Mucosa of rectum (tissue), 2 donors: ENCODE measurements around the gene GNG7.

Source experiments
- H3K27ac ChIP-seq, 2 donors: one replicate each; pipeline ENCODE4 v1.7.0; 2013; ENCODE audit warnings: inconsistent platforms in 2 of 2, low read depth in 2 of 2, low read length in 2 of 2
- H3K27me3 ChIP-seq, 2 donors: one replicate each; pipeline ENCODE4 v1.7.0; 2013; ENCODE audit warnings: low read length in 2 of 2; ENCODE audit not compliant: control insufficient read depth in 2 of 2, insufficient read depth in 2 of 2
- H3K36me3 ChIP-seq, 2 donors: one replicate each; pipeline ENCODE4 v1.7.0; 2013; ENCODE audit warnings: low read length in 2 of 2; ENCODE audit not compliant: control insufficient read depth in 2 of 2, insufficient read depth in 2 of 2
- H3K4me1 ChIP-seq, 2 donors: one replicate each; pipeline ENCODE4 v1.7.0; 2013; ENCODE audit warnings: low read length in 2 of 2, mild to moderate bottlenecking in 1 of 2; ENCODE audit not compliant: control insufficient read depth in 2 of 2, insufficient read depth in 2 of 2
- H3K4me3 ChIP-seq, 2 donors: one replicate each; pipeline ENCODE4 v1.7.0; 2013; ENCODE audit warnings: low read length in 2 of 2
- H3K9ac ChIP-seq, 2 donors: one replicate each; pipeline ENCODE4 v1.7.0; 2013; ENCODE audit warnings: low read length in 2 of 2, low read depth in 1 of 2, mild to moderate bottlenecking in 1 of 2
- H3K9me3 ChIP-seq, 2 donors: one replicate each; pipeline ENCODE4 v1.7.0; 2013; ENCODE audit warnings: low read length in 2 of 2; ENCODE audit not compliant: control insufficient read depth in 2 of 2
- donor health status: healthy.
- donor health status: Normal muscosa, but diverticular disease.

The GNG7 gene

DNA sequence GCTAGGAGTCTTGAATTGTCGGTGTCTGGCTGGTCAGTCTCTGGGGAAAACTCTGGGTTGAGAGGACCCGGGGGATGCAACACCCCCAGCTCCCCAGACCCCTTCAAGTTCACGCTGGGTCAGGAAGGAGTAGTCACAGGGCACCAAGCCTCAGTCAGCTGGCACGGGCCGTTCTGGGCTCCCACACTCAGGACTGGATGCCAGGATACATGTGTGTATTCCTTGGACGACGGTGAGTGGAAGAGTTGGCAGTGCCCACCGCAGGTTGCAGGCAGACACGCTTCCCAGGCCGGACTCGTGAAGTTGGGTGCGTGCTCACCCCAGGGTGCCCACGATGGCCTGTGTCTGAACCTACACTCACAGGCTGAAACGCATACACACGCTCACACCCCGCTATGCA is 221.0 kb downstream of the GNG7 start:
- Histone ChIP-seq H3K36me3 (no peaks in the 10 kb centered on the region), H3K4me3 (no peak overlapping the region), H3K9ac (no peak overlapping the region), H3K4me1 (peaks cover 16 to 22% of the 10 kb centered on the region in 2 donors), H3K27ac (no peak overlapping the region), H3K9me3 (no peaks in the 10 kb centered on the region), H3K27me3 (no peaks in the 10 kb centered on the region)

DNA sequence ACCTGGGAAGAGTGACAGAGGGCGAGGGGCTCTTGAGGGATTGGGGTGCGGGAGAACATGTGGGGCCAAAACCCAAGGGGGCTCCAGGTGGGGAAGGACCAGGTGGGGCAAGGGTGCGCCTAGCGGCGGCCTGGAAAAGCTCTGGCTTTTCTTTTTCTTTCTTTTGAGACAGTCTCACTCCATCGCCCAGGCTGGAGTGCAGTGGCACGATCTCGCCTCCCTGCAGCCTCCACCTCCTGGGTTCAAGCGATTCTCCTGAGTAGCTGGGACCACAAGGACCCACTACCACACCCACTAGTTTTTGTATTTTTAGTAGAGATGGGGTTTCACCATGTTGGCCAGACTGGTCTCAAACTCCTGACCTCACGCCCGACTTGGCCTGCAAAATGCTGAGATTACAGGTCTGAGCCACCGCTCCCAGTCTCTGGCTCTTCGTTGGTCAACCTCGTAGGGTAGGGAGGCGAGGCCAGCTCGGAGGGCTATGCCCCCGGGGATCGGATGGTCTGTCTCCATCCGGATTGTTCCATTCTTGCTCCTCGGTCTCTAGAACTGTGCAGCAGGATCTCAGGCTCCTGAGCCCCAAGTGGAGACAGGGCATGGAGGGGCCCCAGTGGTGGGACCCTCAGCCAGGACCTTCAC is 222.8 kb downstream of the GNG7 start:
- H3K36me3 ChIP-seq = no peaks in the 10 kb centered on the region
- H3K9ac ChIP-seq = no peak overlapping the region
- H3K9me3 ChIP-seq = no peaks in the 10 kb centered on the region
- H3K4me1 ChIP-seq = peaks cover 26 to 31% of the 10 kb centered on the region in 2 donors
- H3K4me3 ChIP-seq = peak overlapping the region; percentile 64 to 72
- no peaks in the 10 kb centered on the region for H3K27me3 ChIP-seq
- peak overlapping the region in 1 of 2 donors; percentile 83 for H3K27ac ChIP-seq

- no peaks in the 10 kb centered on the region for H3K27me3 ChIP-seq
- H3K9me3 ChIP-seq = no peaks in the 10 kb centered on the region
- H3K4me3 ChIP-seq = peak overlapping the region; percentile 64 to 72
- H3K9ac ChIP-seq = peak overlapping the region; percentile 67 to 70
- H3K27ac ChIP-seq = peak overlapping the region; percentile 75 to 83
- H3K4me1 ChIP-seq = peaks cover 27 to 33% of the 10 kb centered on the region in 2 donors
- H3K36me3 ChIP-seq = no peaks in the 10 kb centered on the region
These were observed 223.5 kb downstream of the GNG7 start for GRCh38 chr19:2478756-2479555.

GRCh38 chr19:2478278-2478755 is 224.2 kb downstream of the GNG7 start:
- H3K9ac ChIP-seq = peak overlapping the region; percentile 67 to 70
- no peaks in the 10 kb centered on the region for H3K9me3 ChIP-seq
- H3K4me3 ChIP-seq = peak overlapping the region; percentile 64 to 98
- no peaks in the 10 kb centered on the region for H3K36me3 ChIP-seq
- no peaks in the 10 kb centered on the region for H3K27me3 ChIP-seq
- H3K27ac ChIP-seq = peak overlapping the region; percentile 75 to 83
- H3K4me1 ChIP-seq = peaks cover 27 to 33% of the 10 kb centered on the region in 2 donors

DNA sequence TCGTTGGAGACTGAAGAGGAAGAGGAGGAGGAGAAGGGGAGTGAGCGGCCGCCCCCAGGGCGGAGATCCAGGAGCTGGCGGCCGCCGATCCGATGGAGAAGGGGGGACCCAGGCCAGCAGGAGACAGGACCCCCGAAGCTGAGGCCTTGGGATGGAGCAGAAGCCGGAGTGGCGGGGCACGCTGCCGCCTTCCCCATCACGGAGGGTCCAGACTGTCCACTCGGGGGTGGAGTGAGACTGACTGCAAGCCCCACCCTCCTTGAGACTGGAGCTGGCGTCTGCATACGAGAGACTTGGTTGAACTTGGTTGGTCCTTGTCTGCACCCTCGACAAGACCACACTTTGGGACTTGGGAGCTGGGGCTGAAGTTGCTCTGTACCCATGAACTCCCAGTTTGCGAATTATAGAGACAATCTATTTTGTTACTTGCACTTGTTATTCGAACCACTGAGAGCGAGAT is 224.7 kb downstream of the GNG7 start:
- peak overlapping the region; percentile 64 to 98 for H3K4me3 ChIP-seq
- H3K4me1 ChIP-seq = peaks cover 27 to 33% of the 10 kb centered on the region in 2 donors
- no peaks in the 10 kb centered on the region for H3K27me3 ChIP-seq
- no peaks in the 10 kb centered on the region for H3K9me3 ChIP-seq
- no peaks in the 10 kb centered on the region for H3K36me3 ChIP-seq
- H3K27ac ChIP-seq = peak overlapping the region; percentile 75 to 83
- peak overlapping the region; percentile 63 to 67 for H3K9ac ChIP-seq

DNA sequence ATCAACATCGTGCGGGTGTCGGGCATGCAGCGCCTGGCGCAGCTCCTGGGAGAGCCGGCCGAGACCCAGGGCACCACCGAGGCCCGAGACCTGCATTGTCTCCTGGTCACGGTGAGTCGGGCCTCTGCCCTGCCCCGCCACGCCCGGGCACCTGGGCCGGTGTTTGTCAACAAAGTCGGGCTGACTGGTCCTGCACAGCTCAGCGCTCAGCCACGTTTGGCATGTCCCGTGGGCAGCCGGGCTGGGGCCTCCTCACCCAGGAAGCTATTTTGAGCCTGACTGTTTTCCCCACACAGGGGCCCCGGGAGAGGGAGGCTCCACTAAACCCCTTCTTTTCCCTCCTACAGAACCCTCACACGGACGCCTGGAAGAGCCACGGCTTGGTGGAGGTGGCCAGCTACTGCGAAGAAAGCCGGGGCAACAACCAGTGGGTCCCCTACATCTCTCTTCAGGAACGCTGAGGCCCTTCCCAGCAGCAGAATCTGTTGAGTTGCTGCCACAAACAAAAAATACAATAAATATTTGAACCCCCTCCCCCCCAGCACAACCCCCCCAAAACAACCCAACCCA is 225.3 kb downstream of the GNG7 start:
- peak overlapping the region; percentile 79 to 91 for H3K27ac ChIP-seq
- H3K9ac ChIP-seq = peak overlapping the region; percentile 80 to 85
- H3K36me3 ChIP-seq = no peaks in the 10 kb centered on the region
- H3K27me3 ChIP-seq = no peaks in the 10 kb centered on the region
- H3K4me3 ChIP-seq = peak overlapping the region; percentile 96 to 98
- peaks cover 27 to 33% of the 10 kb centered on the region in 2 donors for H3K4me1 ChIP-seq
- no peaks in the 10 kb centered on the region for H3K9me3 ChIP-seq

DNA sequence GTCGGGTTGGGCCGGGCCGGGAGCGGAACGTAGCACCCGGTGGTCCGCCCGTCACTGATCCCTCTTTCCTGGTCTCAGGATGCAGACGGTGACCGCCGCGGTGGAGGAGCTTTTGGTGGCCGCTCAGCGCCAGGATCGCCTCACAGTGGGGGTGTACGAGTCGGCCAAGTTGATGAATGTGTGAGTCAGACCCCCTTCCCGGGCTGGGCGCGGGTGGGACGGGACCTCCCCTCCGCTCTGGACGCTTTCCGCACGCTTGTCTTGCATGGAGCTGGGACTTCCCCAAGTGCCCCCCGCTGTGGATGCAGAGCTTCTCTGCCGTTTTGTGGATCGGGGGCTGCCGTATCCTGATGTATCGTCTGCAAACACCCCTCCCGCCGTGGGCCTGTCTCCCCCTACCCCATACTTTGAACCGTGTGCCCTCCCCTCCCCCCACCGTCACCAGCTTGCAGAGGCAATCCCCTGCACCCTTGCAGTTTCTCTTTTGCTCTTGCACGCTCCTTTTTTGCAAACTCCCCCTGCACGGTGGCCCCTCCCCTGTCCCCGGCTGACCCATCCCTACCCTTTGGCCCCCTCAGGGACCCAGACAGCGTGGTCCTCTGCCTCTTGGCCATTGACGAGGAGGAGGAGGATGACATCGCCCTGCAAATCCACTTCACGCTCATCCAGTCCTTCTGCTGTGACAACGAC is 225.9 kb downstream of the GNG7 start:
- Histone ChIP-seq H3K27ac (peak overlapping the region; percentile 79 to 91), H3K4me1 (peaks cover 27 to 33% of the 10 kb centered on the region in 2 donors), H3K9ac (peak overlapping the region; percentile 80 to 85), H3K36me3 (no peaks in the 10 kb centered on the region), H3K9me3 (no peaks in the 10 kb centered on the region), H3K27me3 (no peaks in the 10 kb centered on the region), H3K4me3 (peak overlapping the region; percentile 96 to 98)

DNA sequence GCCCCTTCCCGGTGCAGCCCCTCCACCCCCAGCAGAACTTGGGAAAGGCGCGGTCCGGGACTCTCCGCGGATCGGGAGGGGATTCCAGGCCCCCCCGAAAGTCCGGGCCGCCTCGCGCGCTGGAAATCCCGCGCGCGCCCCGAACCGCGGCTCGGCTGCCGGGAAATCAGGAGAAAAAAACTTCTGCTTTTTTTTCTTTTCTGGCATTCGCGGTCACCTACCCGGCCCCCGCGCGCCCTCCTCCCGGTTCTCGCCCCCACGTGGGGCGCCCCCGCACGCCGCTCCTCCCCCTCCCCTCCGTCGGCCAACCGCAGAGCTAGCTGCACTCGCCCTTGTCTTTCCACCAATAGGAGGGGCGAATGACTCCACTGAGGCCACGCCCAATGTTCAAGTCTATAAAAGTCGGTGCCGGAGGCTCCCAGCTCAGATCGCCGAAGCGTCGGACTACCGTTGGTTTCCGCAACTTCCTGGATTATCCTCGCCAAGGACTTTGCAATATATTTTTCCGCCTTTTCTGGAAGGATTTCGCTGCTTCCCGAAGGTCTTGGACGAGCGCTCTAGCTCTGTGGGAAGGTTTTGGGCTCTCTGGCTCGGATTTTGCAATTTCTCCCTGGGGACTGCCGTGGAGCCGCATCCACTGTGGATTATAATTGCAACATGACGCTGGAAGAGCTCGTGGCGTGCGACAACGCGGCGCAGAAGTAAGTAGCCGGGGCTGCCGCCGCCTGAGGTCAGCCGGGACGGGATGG is 226.6 kb downstream of the GNG7 start, which contains the start of gene GADD45B:
Gene GADD45B, plus strand, starts transcription at position 426 of the 749 bp plus-strand sequence. Its CDS starts 232 bp downstream, at position 658.
- no peaks in the 10 kb centered on the region for H3K27me3 ChIP-seq
- peak within 1 kb of the TSS; percentile 79 to 91 for H3K27ac ChIP-seq
- H3K9ac ChIP-seq = peak within 1 kb of the TSS; percentile 80 to 85
- H3K4me1 ChIP-seq = peaks cover 27 to 33% of the 10 kb centered on the region in 2 donors
- H3K36me3 ChIP-seq = no peaks in the 10 kb centered on the region
- peak within 1 kb of the TSS; percentile 96 to 98 for H3K4me3 ChIP-seq
- no peaks in the 10 kb centered on the region for H3K9me3 ChIP-seq

DNA sequence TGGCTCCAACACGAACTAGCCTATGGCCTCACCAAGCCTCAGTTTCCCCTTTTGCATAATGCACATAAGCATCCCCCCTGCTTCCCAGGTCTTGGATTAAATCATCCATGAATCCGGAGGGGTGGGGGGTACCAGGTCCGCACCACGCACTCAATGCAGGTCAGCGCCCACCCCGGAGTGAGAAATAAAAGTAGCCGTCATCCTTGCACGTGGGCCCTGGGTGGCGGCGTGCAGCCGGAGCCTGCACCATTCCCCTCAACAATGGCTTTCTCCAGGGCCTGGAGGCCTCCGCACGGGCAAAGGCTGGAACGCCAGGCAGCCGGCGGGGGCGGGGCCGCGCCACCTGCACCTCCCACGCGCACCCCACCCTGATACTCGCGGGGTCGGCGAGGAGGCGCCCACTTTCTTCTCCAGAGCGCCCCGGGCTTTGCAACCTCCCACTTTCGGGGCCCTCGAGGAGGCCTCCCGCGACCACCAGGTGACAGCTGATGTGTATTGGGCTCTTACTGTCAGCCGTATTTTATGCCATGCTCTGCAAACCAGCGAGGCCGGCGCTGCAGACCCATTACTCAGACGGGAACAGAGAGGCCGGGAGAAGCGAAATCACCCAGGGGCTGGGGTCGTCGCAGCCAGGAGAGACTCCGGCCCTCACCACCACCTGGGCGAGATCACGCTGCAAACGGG is 227.3 kb downstream of the GNG7 start:
- Histone ChIP-seq H3K4me3 (peak overlapping the region; percentile 65 to 96), H3K4me1 (peaks cover 27 to 33% of the 10 kb centered on the region in 2 donors), H3K9me3 (no peaks in the 10 kb centered on the region), H3K27ac (peak overlapping the region; percentile 48 to 71), H3K27me3 (no peaks in the 10 kb centered on the region), H3K9ac (peak overlapping the region in 1 of 2 donors; percentile 39), H3K36me3 (no peaks in the 10 kb centered on the region)
